Measurements from ENCODE around the gene KCNQ1. TPM values are rescaled to one million over a fixed set of nuclear protein-coding genes. Genes with fewer than 3 reads are reported as not detected.

The KCNQ1 gene
- polyA plus RNA-seq, 1 donor (not counting 4 experiments of a cell fraction or from before 2014, with no cell fraction given): not detected

GRCh38 chr11:2767071-2767470 is 322.3 kb downstream of the KCNQ1 start:
- H3K4me3 ChIP-seq (ENCODE audit: control insufficient read depth in 2 of 3, extremely low read depth in 1 of 3, insufficient read depth in 2 of 3, low read depth in 1 of 3, low read length in 3 of 3): no peak overlapping the region
- no peaks in the 10 kb centered on the region for H3K36me3 ChIP-seq (ENCODE audit: control insufficient read depth in 2 of 2, extremely low read depth in 1 of 2, insufficient read depth in 2 of 2, low read length in 2 of 2)
- no peaks in the 10 kb centered on the region for H4K20me1 ChIP-seq (ENCODE audit: control insufficient read depth, extremely low read depth, insufficient read depth, low read length)
- no peak for DNase-seq (ENCODE audit: low read depth, low spot score)
- no peak overlapping the region for H3K9ac ChIP-seq (ENCODE audit: control insufficient read depth, extremely low read depth, insufficient read depth, low read length)
- H3K9me1 ChIP-seq (ENCODE audit: control insufficient read depth, extremely low read depth, insufficient read depth, low read length): no peaks in the 10 kb centered on the region
- peaks cover 17% of the 10 kb centered on the region for H3K27me3 ChIP-seq (ENCODE audit: control insufficient read depth, extremely low read depth, insufficient read depth, low read length)
- no peaks in the 10 kb centered on the region for H3K79me2 ChIP-seq (ENCODE audit: control insufficient read depth, insufficient read depth, low read length)
- no peak overlapping the region for H3K4me2 ChIP-seq (ENCODE audit: control insufficient read depth, extremely low read depth, insufficient read depth, low read depth, low read length)
- TF ChIP-seq EZH2 (IDR thresholded peaks at IDR 0.05; ENCODE audit: low read length) (no peak), CTCF (optimal IDR thresholded peaks at IDR 0.05 in 1 of 3, IDR thresholded peaks at IDR 0.05 in 1 of 3, conservative IDR thresholded peaks at IDR 0.05 in 1 of 3; ENCODE audit: extremely low read depth in 1 of 3, insufficient read depth in 2 of 3, low read length in 3 of 3) (no peak)
- dilution Hi-C loops (cut with MboI; ENCODE audit: extremely low pct_ligation_motif_present, low sequenced_read_pairs): no loop called here
- no peak overlapping the region for H2AFZ ChIP-seq (ENCODE audit: control insufficient read depth, low read length)
- H3K9me3 ChIP-seq (ENCODE audit: control insufficient read depth, low read depth, low read length): no peaks in the 10 kb centered on the region
- no peak overlapping the region for H3K27ac ChIP-seq (ENCODE audit: control insufficient read depth, insufficient read depth, low read length)
- peaks cover 2% of the 10 kb centered on the region for H3K4me1 ChIP-seq (ENCODE audit: control insufficient read depth, extremely low read depth, insufficient read depth, low read length)
- no peak for FAIRE-seq

- dilution Hi-C loops (cut with MboI; ENCODE audit: extremely low pct_ligation_motif_present, low sequenced_read_pairs): no loop called here
- DNase-seq (ENCODE audit: low read depth, low spot score): no peak
- Histone ChIP-seq H4K20me1 (ENCODE audit: control insufficient read depth, extremely low read depth, insufficient read depth, low read length) (no peaks in the 10 kb centered on the region), H3K27me3 (ENCODE audit: control insufficient read depth, extremely low read depth, insufficient read depth, low read length) (peaks cover 22% of the 10 kb centered on the region), H2AFZ (ENCODE audit: control insufficient read depth, low read length) (no peak overlapping the region), H3K36me3 (ENCODE audit: control insufficient read depth in 2 of 2, extremely low read depth in 1 of 2, insufficient read depth in 2 of 2, low read length in 2 of 2) (no peaks in the 10 kb centered on the region), H3K4me3 (ENCODE audit: control insufficient read depth in 2 of 3, extremely low read depth in 1 of 3, insufficient read depth in 2 of 3, low read depth in 1 of 3, low read length in 3 of 3) (no peak overlapping the region), H3K9me3 (ENCODE audit: control insufficient read depth, low read depth, low read length) (no peaks in the 10 kb centered on the region), H3K4me1 (ENCODE audit: control insufficient read depth, extremely low read depth, insufficient read depth, low read length) (peaks cover 2% of the 10 kb centered on the region), H3K27ac (ENCODE audit: control insufficient read depth, insufficient read depth, low read length) (no peak overlapping the region), H3K9me1 (ENCODE audit: control insufficient read depth, extremely low read depth, insufficient read depth, low read length) (no peaks in the 10 kb centered on the region), H3K79me2 (ENCODE audit: control insufficient read depth, insufficient read depth, low read length) (no peaks in the 10 kb centered on the region), H3K9ac (ENCODE audit: control insufficient read depth, extremely low read depth, insufficient read depth, low read length) (no peak overlapping the region), H3K4me2 (ENCODE audit: control insufficient read depth, extremely low read depth, insufficient read depth, low read depth, low read length) (no peak overlapping the region)
- TF ChIP-seq EZH2 (IDR thresholded peaks at IDR 0.05; ENCODE audit: low read length): no peak
- FAIRE-seq: no peak
Measured at GRCh38 chr11:2767801-2768200, 323.0 kb downstream of the KCNQ1 start.

Data from keratinocyte (primary cell).